GM18868 (cell line): Measurements from ENCODE around the gene GRIA2.

Experiments
- ATAC-seq: cut with Tn5 transposase; IDR thresholded peaks from one replicate; pipeline ENCODE4 v1.9.1; 2021; ENCODE audit warnings: mild to moderate bottlenecking, moderate library complexity; ENCODE audit not compliant: unreplicated experiment

The GRIA2 gene

DNA sequence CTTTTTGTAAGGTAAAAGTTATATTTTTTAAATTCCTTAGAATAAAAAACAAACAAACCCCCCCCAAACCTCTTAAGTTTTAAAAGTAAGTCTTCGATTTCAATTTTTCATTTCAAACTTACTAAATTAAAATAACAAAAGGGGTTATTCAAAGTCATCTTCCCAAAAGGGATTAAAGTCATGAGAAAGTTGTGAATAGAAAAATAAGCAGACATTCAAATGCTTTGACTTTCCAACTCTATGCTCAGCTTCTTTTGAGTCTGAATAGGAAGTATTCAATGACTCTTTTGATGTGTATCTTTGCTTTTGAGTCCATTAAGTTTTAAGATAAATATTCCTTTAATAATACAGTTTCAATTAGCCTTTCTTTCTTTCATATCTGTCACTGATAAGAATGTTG lies 138.3 kb downstream of the GRIA2 start:
- ATAC-seq = no peak

DNA sequence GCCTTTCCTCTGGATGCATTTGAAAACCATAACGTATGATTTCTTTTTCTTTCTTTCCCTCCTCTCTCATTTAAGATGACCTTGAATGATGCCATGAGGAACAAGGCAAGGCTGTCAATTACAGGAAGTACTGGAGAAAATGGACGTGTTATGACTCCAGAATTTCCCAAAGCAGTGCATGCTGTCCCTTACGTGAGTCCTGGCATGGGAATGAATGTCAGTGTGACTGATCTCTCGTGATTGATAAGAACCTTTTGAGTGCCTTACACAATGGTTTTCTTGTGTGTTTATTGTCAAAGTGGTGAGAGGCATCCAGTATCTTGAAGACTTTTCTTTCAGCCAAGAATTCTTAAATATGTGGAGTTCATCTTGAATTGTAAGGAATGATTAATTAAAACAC lies 142.8 kb downstream of the GRIA2 start:
- ATAC-seq = no peak

DNA sequence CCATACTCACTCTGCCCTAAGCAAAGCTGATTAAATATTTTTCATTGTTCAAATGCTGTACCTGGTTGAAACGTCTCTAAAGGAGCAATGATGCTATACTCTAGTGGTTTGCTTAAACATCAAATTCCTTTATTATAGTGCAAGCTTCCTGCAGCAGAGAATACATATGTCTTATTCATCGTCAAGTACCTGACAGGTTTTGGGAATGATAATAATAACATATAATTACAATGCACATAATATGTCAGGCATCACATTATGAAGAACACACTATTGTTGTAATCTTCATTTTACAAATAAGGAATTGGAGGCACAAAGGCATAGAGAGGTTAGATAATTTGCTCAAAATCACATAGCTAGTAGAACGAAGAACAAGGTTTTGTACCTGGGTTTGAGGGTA lies 151.6 kb downstream of the GRIA2 start:
- ATAC-seq = no peak

DNA sequence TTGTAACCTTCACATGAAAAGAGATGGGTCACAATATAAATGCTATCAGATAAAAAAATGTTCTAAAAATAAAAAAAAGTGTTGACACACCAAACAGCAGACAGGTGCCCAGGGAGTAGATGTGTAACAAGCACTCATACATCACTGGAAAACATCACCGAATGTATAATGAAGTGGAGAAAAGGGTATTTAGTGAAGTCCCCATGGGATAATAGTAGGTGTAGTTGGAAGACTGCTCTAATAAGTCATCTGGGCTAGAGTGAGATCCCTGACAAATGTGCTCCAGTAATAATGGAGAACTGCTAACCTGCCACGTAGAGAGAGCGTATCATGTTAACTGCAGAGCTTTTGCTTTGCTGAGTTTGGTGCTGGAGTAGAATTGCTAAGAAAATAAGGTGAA lies 152.0 kb downstream of the GRIA2 start:
- no peak for ATAC-seq

DNA sequence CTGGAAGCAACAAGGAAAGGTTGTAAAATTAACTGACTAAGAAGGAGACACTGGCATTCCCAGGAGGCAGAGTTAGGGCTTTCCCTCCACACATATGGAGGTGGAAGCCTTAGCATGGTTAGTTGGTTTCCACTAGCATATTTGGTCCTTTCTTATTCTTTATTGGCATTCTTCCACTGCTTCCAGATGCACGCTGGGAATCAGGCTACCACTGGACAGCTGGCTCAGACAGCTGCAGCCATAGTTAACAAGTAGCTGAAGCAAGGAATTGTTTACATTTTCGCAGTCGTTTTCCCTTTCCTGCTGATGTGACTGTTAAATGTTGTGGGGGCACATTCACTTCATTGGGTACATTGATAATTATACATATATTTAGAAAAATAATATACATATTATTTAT lies 169.2 kb downstream of the GRIA2 start:
- ATAC-seq = no peak

DNA sequence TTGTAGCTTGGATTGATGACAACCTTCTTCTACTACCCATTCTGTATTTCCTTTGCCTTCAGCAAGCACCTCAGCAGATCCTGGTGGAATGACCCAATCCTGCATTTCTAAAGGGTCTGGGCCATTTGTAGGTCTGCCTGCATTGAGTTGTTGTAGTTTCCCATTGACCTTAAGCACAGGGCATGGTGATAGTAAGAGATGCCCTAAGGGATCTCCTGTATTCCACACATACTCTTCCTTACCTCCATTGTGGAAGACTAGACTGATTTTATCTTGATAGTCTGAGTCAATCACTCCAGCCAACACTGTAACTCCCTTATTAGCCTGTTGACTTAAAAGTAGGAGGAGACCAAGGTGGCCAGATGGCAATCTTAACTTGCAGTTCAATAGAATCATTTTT lies 184.5 kb downstream of the GRIA2 start:
- no peak for ATAC-seq
